Right ventricle myocardium inferior (tissue), 1 donor: ENCODE results near the gene NR1H3. TPM values are rescaled to one million over a fixed set of nuclear protein-coding genes. Genes with fewer than 3 reads are reported as not detected.

Source experiments
- ATAC-seq: fragments of 200-7000 bp; cut with Tn5 transposase; one replicate; pipeline ENCODE4 v1.9.1; 2020; ENCODE audit warnings: mild to moderate bottlenecking, moderate library complexity
- DNase-seq: peaks from one replicate; pipeline ENCODE4 v3.0.0; 2021; ENCODE audit errors: missing footprints
- intact Hi-C: fragments of 100-400 bp; cut with DNase I; formaldehyde crosslinking; loops from one replicate; pipeline ENCODE4 v1.11.0; 2022
- total RNA-seq: library from RNA; stranded (reverse); fragmentation: NEBNext Ultra II Directional; extraction: Animal tissue kit (Norgen Biotek cat#: 25700); gene quantifications from one replicate; pipeline ENCODE4 v1.2.1, GENCODE V29; 2021
- donor health status: DM: no; HTN: yes; CAD: no; lungs with severe emphysema.

Gene NR1H3
- total RNA-seq, 1 donor from 2014 or later = 22.3 TPM

- intact Hi-C loops = no loop called here
- DNase-seq (no peak), ATAC-seq (no peak)
These were observed 3.5 kb downstream of the NR1H3 start for GRCh38 chr11:47261291-47261800.

DNA sequence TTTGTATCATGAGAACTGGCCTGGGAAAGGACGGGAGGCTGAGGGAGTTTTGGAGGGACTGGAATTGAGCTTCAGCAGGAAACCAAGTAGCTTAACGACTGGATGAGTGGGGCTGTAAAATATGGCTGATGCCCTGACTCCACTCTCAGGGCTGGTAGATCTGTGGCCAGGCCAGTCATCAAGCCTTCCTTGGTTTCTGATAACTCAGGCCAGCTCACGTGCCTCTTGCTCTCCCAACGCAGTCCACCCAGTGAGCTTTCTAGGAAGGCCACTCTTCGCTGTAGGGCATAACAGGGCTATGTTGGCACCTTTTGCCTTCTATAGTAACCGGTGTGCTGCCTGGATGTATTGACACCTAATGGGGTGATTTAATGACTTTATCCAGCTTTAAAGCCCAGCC, 6.3 kb downstream of the NR1H3 start:
- no peak for DNase-seq
- ATAC-seq = no peak
- intact Hi-C loops = no loop called here

- DNase-seq (no peak), ATAC-seq (no peak)
- intact Hi-C loops = no loop called here
These were observed 6.7 kb downstream of the NR1H3 start for GRCh38 chr11:47264521-47264920.

GRCh38 chr11:47267876-47268275, 10.1 kb downstream of the NR1H3 start:
- DNase-seq (no peak), ATAC-seq (no peak)
- intact Hi-C loops = no loop called here

DNA sequence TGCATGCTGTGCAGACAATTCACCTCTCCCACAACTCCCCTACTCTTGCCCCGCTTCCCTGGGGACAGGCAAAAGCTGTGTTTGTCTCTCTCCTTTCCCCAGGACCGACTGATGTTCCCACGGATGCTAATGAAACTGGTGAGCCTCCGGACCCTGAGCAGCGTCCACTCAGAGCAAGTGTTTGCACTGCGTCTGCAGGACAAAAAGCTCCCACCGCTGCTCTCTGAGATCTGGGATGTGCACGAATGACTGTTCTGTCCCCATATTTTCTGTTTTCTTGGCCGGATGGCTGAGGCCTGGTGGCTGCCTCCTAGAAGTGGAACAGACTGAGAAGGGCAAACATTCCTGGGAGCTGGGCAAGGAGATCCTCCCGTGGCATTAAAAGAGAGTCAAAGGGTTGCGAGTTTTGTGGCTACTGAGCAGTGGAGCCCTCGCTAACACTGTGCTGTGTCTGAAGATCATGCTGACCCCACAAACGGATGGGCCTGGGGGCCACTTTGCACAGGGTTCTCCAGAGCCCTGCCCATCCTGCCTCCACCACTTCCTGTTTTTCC, 10.7 kb downstream of the NR1H3 start:
- ATAC-seq (no peak), DNase-seq (no peak)
- intact Hi-C loops = loop anchor here (1.0 kb wide), 1 partner anchor 87 kb away; no protein-coding TSS in a partner anchor

GRCh38 chr11:47269002-47269828, 11.4 kb downstream of the NR1H3 start:
- DNase-seq (peak; percentile 95), ATAC-seq (peak; percentile 91)
- intact Hi-C loops = loop anchor here (1.0 kb wide), 1 partner anchor 86 kb away; no protein-coding TSS in a partner anchor

- ATAC-seq (peak; percentile 93), DNase-seq (peak; percentile 93)
- intact Hi-C loops = loop anchor here (1.0 to 5.0 kb wide), 2 partner anchors 37 to 85 kb away; no protein-coding TSS in a partner anchor
These were observed 12.1 kb downstream of the NR1H3 start, which contains the start of gene MADD for GRCh38 chr11:47269829-47270305. MADD (plus strand) TSS chr11:47270133.

GRCh38 chr11:47270331-47271271, 12.8 kb downstream of the NR1H3 start:
- ATAC-seq (no peak), DNase-seq (no peak)
- intact Hi-C loops = loop anchor here (5.0 kb wide), 1 partner anchor 37 kb away; no protein-coding TSS in a partner anchor

DNA sequence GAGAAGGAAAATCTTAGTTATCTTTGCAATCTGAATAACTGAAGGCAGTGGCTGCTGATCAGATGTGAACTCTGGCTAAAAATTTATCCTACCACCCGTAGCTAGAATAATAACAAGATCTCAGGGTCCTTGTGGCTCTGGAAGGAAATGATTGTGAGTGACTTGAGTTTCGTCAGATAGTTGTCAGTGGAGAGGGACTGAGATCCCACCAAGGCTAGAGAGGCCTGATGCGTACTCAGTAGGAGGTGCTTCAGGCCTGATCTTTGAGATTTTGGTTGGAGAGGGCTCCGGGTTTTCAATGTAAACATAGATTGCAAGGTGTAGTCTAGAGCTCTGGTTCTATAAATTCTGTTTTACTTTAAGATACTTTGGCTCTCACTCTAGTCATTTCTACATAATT, 13.5 kb downstream of the NR1H3 start:
- no peak for ATAC-seq
- no peak for DNase-seq
- intact Hi-C loops = loop anchor here (5.0 kb wide), 1 partner anchor 36 kb away; no protein-coding TSS in a partner anchor

- ATAC-seq = peak; percentile 24
- intact Hi-C loops = loop anchor here (5.0 kb wide), 1 partner anchor 35 kb away; no protein-coding TSS in a partner anchor
- DNase-seq = no peak
These were observed 14.3 kb downstream of the NR1H3 start for GRCh38 chr11:47271961-47272661.

DNA sequence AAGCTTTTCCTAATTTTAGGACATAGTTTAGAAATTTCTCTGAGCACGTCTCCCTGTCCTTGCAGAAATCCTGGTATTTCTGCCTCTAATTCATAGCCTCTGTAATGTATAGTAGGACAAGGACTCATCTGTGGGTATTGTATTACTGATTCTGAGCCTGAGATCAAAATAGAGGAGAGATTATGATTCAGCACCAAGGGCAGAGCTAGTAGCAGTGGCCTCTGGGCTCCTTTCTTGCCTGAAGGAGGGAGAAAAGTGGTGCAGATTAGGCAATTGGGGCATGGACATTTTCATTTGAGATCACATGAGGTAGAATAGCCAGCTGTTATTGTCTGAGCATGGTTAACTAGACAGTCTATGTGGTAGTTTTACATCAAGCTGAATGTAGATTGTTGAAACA, 14.9 kb downstream of the NR1H3 start:
- intact Hi-C loops = loop anchor here (5.0 kb wide), 1 partner anchor 35 kb away; no protein-coding TSS in a partner anchor
- DNase-seq (no peak), ATAC-seq (no peak)

GRCh38 chr11:47274495-47275235, 16.9 kb downstream of the NR1H3 start:
- ATAC-seq (no peak), DNase-seq (no peak)
- intact Hi-C loops = loop anchor here (5.0 kb wide), 1 partner anchor 33 kb away; no protein-coding TSS in a partner anchor

DNA sequence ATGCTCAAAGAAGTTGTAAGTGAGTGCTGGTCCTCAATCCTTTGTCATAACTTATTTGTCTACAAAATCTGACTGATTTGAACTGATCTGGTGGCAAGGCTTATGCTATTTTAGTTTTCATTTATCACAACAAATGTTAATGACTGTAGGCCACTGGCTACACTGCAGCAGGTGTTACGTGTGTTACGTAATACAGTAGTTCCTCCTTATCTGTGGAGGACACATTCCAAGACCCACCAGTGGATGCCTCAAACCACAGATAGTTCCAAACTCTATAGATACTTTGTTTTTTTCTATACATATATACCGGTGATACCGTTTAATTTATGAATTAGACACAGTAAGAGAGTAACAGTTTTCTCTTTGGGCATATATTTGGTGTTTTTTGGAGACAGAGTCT, 19.1 kb downstream of the NR1H3 start:
- intact Hi-C loops = no loop called here
- DNase-seq = no peak
- no peak for ATAC-seq

DNA sequence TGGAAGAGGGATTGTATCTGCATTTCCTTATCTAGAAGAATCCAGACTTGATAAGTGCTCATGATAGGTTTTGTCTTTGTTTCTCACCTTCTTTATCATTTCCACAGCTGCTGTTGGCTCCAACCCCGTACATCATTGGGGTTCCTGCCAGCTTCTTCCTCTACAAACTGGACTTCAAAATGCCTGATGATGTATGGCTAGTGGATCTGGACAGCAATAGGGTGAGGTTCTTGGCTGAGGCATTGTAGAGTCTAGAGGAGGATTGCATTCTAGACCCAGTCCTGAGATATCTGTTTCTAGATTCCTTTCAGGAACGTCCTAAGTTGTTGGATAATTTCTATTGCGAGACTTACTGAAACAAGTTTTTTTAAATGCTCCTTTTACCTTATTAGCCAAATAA, 20.3 kb downstream of the NR1H3 start:
- DNase-seq (no peak), ATAC-seq (no peak)
- intact Hi-C loops = no loop called here

DNA sequence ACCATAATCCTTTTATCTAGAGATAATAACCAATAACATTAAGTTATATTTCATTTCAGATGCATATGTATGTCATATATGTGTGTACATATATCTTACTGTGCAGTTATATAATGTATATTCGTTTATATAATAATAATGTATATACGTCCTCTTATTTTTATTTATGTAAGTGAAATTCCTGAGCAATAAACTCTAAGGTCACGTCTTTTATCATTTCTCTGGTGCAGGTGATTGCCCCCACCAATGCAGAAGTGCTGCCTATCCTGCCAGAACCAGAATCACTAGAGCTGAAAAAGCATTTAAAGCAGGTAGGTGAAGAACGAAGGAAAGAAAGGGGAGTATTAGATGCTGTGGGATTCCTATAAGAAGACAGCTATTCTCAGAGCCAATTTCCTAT, 21.0 kb downstream of the NR1H3 start:
- intact Hi-C loops = no loop called here

GRCh38 chr11:47280099-47280498, 22.3 kb downstream of the NR1H3 start:
- no peak for DNase-seq
- intact Hi-C loops = no loop called here
- peak; percentile 82 for ATAC-seq

More for the DNA sequence above, 21.0 kb downstream of the NR1H3 start:
- DNase-seq = no peak
- ATAC-seq = no peak

- DNase-seq (no peak), ATAC-seq (no peak)
- intact Hi-C loops = no loop called here
These were observed 23.1 kb downstream of the NR1H3 start for GRCh38 chr11:47280860-47281259.
